ENCODE data around the gene NECTIN2.
"Not testable (repeated sequence)": the region's sequence is repeated elsewhere in the genome, so short reads cannot be mapped to it uniquely, and the experiment has no call there.

NECTIN2 gene

DNA sequence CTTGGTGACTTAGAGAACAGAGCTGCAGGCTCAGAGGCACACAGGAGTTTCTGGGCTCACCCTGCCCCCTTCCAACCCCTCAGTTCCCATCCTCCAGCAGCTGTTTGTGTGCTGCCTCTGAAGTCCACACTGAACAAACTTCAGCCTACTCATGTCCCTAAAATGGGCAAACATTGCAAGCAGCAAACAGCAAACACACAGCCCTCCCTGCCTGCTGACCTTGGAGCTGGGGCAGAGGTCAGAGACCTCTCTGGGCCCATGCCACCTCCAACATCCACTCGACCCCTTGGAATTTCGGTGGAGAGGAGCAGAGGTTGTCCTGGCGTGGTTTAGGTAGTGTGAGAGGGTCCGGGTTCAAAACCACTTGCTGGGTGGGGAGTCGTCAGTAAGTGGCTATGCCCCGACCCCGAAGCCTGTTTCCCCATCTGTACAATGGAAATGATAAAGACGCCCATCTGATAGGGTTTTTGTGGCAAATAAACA, 78.2 kb downstream of the NECTIN2 start:
- H3K36me3 ChIP-seq (ENCODE audit: control insufficient read depth, insufficient read depth, low read length), result no peaks in the 10 kb centered on the region
- H3K9me3 ChIP-seq (ENCODE audit: control insufficient read depth, low read length), result no peaks in the 10 kb centered on the region
- H3K9ac ChIP-seq, result no peak overlapping the region
- H3K27me3 ChIP-seq (ENCODE audit: control insufficient read depth, insufficient read depth, low read length), result no peaks in the 10 kb centered on the region
- no peak for TF ChIP-seq CTCF (IDR thresholded peaks at IDR 0.05)
- H2AFZ ChIP-seq, result no peak overlapping the region
- no peak overlapping the region for H3K27ac ChIP-seq
- no peaks in the 10 kb centered on the region for H3K4me1 ChIP-seq
- no peak overlapping the region for H3K4me2 ChIP-seq (ENCODE audit: low read length)
- no peak overlapping the region for H3K4me3 ChIP-seq (ENCODE audit: low read depth, low read length)
- no peaks in the 10 kb centered on the region for H3K79me2 ChIP-seq

DNA sequence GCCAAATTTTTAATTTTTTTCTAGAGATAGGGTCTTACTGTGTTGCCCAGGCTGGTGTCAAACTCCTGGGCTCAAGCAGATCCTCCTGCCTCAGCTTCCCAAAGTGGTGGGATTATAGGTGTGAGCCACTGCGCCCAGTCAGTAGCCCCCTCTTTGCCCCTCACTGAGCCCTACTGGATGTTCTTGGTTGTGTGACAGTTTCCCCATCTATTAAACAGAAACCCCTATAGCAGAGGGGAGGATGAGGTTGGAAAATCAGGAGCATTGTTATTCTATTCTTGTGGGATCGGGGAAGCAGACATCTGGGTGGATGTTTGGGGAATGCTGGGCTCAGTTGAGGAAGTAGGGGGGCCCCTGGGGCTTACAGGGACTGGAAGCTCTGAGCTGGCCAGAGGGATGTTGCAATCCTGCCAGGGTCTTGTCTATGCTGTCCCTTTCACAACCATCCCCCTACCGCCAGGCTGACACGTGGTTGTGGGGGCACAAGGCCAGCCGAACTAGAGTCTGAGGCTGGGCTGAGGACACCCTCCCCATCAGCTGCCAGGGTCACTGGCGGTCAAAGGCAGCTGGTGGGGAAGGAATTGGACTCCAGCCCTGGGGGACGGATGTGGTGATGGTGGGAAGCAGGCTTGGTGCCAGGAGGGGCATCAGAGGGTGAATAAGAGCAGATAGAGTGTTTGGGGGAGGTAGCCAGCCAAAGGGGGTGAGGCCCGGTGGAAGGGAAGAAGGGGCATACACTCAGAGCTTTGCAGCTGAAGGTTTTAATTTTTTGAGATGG, 79.2 kb downstream of the NECTIN2 start:
- no peak for TF ChIP-seq CTCF (IDR thresholded peaks at IDR 0.05)
- no peaks in the 10 kb centered on the region for H3K27me3 ChIP-seq (ENCODE audit: control insufficient read depth, insufficient read depth, low read length)
- H3K4me2 ChIP-seq (ENCODE audit: low read length), result no peak overlapping the region
- no peak overlapping the region for H3K9ac ChIP-seq
- H3K4me1 ChIP-seq, result no peaks in the 10 kb centered on the region
- H3K79me2 ChIP-seq, result no peaks in the 10 kb centered on the region
- no peak overlapping the region for H2AFZ ChIP-seq
- H3K36me3 ChIP-seq (ENCODE audit: control insufficient read depth, insufficient read depth, low read length), result no peaks in the 10 kb centered on the region
- H3K9me3 ChIP-seq (ENCODE audit: control insufficient read depth, low read length), result no peaks in the 10 kb centered on the region
- no peak overlapping the region for H3K4me3 ChIP-seq (ENCODE audit: low read depth, low read length)
- H3K27ac ChIP-seq, result no peak overlapping the region

- H3K9ac ChIP-seq; H3K36me3 ChIP-seq (ENCODE audit: control insufficient read depth, insufficient read depth, low read length); H3K9me3 ChIP-seq (ENCODE audit: control insufficient read depth, low read length); H3K79me2 ChIP-seq; H3K27me3 ChIP-seq (ENCODE audit: control insufficient read depth, insufficient read depth, low read length); H3K4me1 ChIP-seq; H3K27ac ChIP-seq: not testable (repeated sequence)
- peak overlapping the region; percentile 39 for H3K4me3 ChIP-seq (ENCODE audit: low read depth, low read length)
- H2AFZ ChIP-seq, result peak overlapping the region; percentile 87
- peak overlapping the region; percentile 62 for H3K4me2 ChIP-seq (ENCODE audit: low read length)
Observed at GRCh38 chr19:44926245-44927077, 80.4 kb downstream of the NECTIN2 start.

- H3K27ac ChIP-seq, result no peak overlapping the region
- H3K4me1 ChIP-seq, result no peaks in the 10 kb centered on the region
- no peaks in the 10 kb centered on the region for H3K79me2 ChIP-seq
- no peaks in the 10 kb centered on the region for H3K36me3 ChIP-seq (ENCODE audit: control insufficient read depth, insufficient read depth, low read length)
- no peak for TF ChIP-seq CTCF (IDR thresholded peaks at IDR 0.05)
- H3K9ac ChIP-seq, result no peak overlapping the region
- no peak overlapping the region for H3K4me3 ChIP-seq (ENCODE audit: low read depth, low read length)
- H2AFZ ChIP-seq, result no peak overlapping the region
- no peak overlapping the region for H3K4me2 ChIP-seq (ENCODE audit: low read length)
- no peaks in the 10 kb centered on the region for H3K27me3 ChIP-seq (ENCODE audit: control insufficient read depth, insufficient read depth, low read length)
- H3K9me3 ChIP-seq (ENCODE audit: control insufficient read depth, low read length), result no peaks in the 10 kb centered on the region
Observed at GRCh38 chr19:44927746-44928145, 81.6 kb downstream of the NECTIN2 start.

DNA sequence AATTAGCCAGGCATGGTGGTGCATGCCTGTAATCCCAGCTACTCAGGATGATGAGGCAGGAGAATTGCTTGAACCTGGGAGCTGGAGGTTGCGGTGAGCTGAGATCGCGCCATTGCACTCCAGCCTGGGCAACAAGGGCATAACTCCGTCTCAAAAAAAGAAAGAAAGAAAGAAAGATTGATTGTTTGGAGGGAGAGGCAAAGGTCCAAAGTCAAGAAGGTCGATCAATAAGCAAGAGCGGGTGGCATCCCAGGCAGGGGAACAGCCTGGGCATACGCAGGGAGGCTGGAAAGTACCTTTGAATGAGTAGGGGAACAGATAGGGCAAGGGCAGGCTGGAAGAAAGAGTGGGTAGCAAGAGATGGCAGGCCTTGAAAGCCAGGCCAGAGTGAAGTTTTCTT, 84.0 kb downstream of the NECTIN2 start:
- no peaks in the 10 kb centered on the region for H3K9me3 ChIP-seq (ENCODE audit: control insufficient read depth, low read length)
- H3K4me1 ChIP-seq, result no peaks in the 10 kb centered on the region
- no peaks in the 10 kb centered on the region for H3K27me3 ChIP-seq (ENCODE audit: control insufficient read depth, insufficient read depth, low read length)
- no peak overlapping the region for H3K9ac ChIP-seq
- H3K36me3 ChIP-seq (ENCODE audit: control insufficient read depth, insufficient read depth, low read length), result no peaks in the 10 kb centered on the region
- H3K4me3 ChIP-seq (ENCODE audit: low read depth, low read length), result no peak overlapping the region
- TF ChIP-seq CTCF (IDR thresholded peaks at IDR 0.05), result no peak
- H3K79me2 ChIP-seq, result no peaks in the 10 kb centered on the region
- no peak overlapping the region for H2AFZ ChIP-seq
- no peak overlapping the region for H3K4me2 ChIP-seq (ENCODE audit: low read length)
- H3K27ac ChIP-seq, result no peak overlapping the region

Measured in parathyroid adenoma (tissue), 2 donors.